Tibial nerve (tissue), 4 donors: ENCODE measurements around the gene NFAM1. TPM values are rescaled to one million over a fixed set of nuclear protein-coding genes. Genes with fewer than 3 reads are reported as not detected.

Source experiments
- DNase-seq, 2 donors: peaks; one replicate each; pipeline ENCODE4 v3.0.0-alpha.2; 2019; ENCODE audit warnings: low spot score in 2 of 2
- H3K27ac ChIP-seq, 4 donors: fragments of 200-600 bp; sonication (generic) in 3 of 4; one replicate each; pipeline ENCODE4 v1.5.1; 2017 to 2019; ENCODE audit warnings: mild to moderate bottlenecking in 1 of 4
- H3K27me3 ChIP-seq, 2 donors: fragments of 200-600 bp; sonication (generic) in 1 of 2; one replicate each; pipeline versions ENCODE4 v1.5.1 to v1.6.0; 2017 to 2019
- H3K36me3 ChIP-seq, 3 donors: fragments of 200-600 bp; sonication (generic); one replicate each; pipeline ENCODE4 v1.5.1; 2018 to 2019
- H3K4me1 ChIP-seq, 4 donors: fragments of 200-600 bp; sonication (generic) in 3 of 4; one replicate each; pipeline ENCODE4 v1.5.1; 2017 to 2019
- H3K4me3 ChIP-seq, 4 donors: fragments of 200-600 bp; sonication (generic) in 3 of 4; one replicate each; pipeline ENCODE4 v1.5.1; 2017 to 2019; ENCODE audit warnings: mild to moderate bottlenecking in 1 of 4, moderate library complexity in 1 of 4
- H3K9me3 ChIP-seq, 4 donors: fragments of 200-600 bp; sonication (generic) in 3 of 4; one replicate each; pipeline ENCODE4 v1.5.1; 2017 to 2019
- EP300 ChIP-seq, 2 donors: sonication (generic); formaldehyde crosslinking; IDR thresholded peaks; one replicate each; pipeline ENCODE4 v1.6.1; 2017; ENCODE audit warnings: antibody characterized with exemption in 2 of 2, mild to moderate bottlenecking in 1 of 2
- POLR2A ChIP-seq, 2 donors: fragments of 450-650 bp; IDR thresholded peaks; one replicate each; pipeline ENCODE4 v1.6.1; 2017; ENCODE audit warnings: antibody characterized with exemption in 2 of 2, mild to moderate bottlenecking in 2 of 2, moderate library complexity in 2 of 2
- WGBS, 2 donors: methylation state at CpG; one replicate each; pipeline ENCODE4 v1.1.5; 2018; 5-methylcytosine and 5-hydroxymethylcytosine counted together
- total RNA-seq, 4 donors: library from RNA; depleted of rRNA; stranded (reverse); fragments of >200 nt; gene quantifications; one replicate each; pipeline ENCODE4 v1.1.0, GENCODE V29; 2016
- TF ChIP-seq, protein P1 (sequence below), 5 experiments: fragments of 200-600 bp in 3 of 5; fragments of 450-650 bp in 2 of 5; sonication (generic) in 3 of 5; IDR thresholded peaks; one replicate each; pipeline ENCODE4 v1.5.1; 2016 to 2019; ENCODE audit warnings: antibody characterized with exemption in 5 of 5, mild to moderate bottlenecking in 3 of 5, moderate library complexity in 2 of 5

Gene NFAM1
- total RNA-seq, 4 donors from 2014 or later: 1.8 to 2.8 (median 2.2) TPM

DNA sequence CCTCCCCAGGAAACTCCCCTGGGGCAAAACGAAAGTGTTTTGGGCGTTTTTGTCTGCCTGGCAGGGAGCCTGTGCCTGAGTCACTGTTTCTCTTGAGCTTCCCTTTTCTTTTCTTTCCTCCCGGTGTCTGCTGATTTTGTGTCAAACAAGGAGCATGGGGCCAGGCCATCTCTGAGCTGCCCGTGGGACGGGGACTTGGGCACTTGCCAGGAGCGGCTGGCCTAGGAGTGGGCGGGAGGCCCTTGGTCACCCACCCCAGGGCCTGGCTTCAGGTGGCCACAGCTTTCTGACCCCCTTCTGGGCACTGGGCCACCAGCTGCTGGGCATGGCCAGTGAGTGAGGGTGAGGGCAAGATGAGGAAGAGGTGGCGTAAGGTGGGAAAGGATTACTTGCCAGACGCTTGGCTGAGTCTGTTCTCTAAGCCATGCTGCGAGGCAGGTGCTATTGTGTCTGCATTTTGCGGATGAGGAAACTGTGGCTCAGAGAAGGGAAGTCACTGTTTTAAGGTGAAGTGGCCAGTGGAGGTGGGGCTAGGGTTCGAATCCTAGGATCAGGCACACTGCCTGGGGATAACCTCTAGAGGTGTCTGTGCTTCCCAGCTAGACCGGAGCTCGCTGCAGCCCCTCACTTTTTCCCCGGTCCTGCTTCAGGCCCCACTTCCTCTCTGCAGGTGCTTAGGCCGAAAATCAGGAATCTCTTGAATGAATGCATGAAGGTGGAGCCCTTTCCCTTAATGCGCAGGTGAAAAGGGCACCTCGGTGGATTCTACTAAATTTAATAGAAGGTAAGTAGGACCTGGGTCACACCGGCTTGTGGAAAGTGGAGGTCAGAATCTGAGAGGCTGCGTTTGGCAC is 7.8 kb upstream of the NFAM1 start:
- Histone ChIP-seq H3K9me3 (no peaks in the 10 kb centered on the region), H3K36me3 (no peaks in the 10 kb centered on the region), H3K27ac (peak overlapping the region in 3 of 4 donors; percentile 18 to 65 (median 45)), H3K4me1 (peaks cover 0 to 39% (median 22%) of the 10 kb centered on the region in 4 donors), H3K4me3 (peak overlapping the region in 1 of 4 donors; percentile 5), H3K27me3 (no peaks in the 10 kb centered on the region)
- DNase-seq: peak in 1 of 2 donors; percentile 40
- TF ChIP-seq, protein P1, sequence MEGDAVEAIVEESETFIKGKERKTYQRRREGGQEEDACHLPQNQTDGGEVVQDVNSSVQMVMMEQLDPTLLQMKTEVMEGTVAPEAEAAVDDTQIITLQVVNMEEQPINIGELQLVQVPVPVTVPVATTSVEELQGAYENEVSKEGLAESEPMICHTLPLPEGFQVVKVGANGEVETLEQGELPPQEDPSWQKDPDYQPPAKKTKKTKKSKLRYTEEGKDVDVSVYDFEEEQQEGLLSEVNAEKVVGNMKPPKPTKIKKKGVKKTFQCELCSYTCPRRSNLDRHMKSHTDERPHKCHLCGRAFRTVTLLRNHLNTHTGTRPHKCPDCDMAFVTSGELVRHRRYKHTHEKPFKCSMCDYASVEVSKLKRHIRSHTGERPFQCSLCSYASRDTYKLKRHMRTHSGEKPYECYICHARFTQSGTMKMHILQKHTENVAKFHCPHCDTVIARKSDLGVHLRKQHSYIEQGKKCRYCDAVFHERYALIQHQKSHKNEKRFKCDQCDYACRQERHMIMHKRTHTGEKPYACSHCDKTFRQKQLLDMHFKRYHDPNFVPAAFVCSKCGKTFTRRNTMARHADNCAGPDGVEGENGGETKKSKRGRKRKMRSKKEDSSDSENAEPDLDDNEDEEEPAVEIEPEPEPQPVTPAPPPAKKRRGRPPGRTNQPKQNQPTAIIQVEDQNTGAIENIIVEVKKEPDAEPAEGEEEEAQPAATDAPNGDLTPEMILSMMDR (IDR thresholded peaks at IDR 0.05): no peak
- peak in 1 of 2 donors; percentile 15 for TF ChIP-seq EP300 (IDR thresholded peaks at IDR 0.05)
- 61% methylated on average over 20 of the region's 20 CpGs for WGBS, 2 donors

DNA sequence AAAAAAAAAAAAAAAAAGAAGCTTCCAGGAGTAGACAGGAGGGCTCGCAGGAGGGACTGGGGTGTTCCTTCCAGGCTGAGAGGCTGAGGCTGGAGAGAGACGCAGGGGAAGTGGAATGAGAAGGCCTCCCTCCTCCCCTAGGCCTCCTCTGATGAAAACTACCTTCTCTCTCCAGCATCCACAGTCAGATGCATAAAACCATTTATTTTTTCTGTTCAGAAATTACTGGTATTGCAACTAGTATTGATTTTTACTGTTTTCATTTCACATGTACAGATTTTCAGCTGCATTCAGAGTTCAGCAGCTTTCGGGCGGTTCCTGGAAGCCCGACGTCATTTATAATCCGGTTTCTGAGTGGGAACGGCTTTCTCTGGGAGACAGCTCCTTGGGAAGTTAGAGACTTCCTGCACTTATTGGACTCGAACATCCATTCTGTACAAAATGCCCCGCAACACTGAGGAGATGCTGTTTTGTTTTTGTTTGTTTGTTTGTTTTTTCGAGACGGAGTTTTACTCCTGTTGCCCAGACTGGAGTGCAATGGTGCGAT is 6.9 kb upstream of the NFAM1 start:
- TF ChIP-seq EP300 (IDR thresholded peaks at IDR 0.05) (no peak), POLR2A (IDR thresholded peaks at IDR 0.05) (no peak)
- TF ChIP-seq, protein P1 (IDR thresholded peaks at IDR 0.05): no peak
- Histone ChIP-seq H3K27me3 (no peaks in the 10 kb centered on the region), H3K4me3 (no peak overlapping the region), H3K27ac (peak overlapping the region in 1 of 4 donors; percentile 18), H3K4me1 (peaks cover 0 to 35% (median 12%) of the 10 kb centered on the region in 4 donors), H3K36me3 (no peaks in the 10 kb centered on the region), H3K9me3 (no peaks in the 10 kb centered on the region)
- WGBS, 2 donors: 70 to 71% methylated on average over 13 of the region's 13 CpGs
- DNase-seq: no peak

DNA sequence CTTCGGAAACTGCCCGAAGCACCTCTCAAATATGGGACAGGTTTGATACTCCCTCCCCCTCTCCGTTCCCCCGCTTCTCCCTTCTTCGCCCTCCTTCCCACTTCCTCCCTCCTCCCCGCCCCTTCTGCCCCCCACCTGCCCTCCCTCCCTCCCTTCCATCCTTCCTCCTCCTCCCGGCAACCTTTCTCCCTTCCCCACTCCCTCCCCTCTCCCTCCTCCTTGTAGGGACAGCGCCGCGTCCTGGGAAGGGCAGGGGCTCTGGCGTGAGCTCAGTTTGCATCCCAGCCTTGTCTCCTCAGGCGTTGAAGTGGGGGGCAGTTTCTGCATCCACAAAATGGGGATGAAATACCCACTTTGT is 6.1 kb upstream of the NFAM1 start:
- WGBS, 2 donors: 24 to 45% methylated on average over 10 to 11 of the region's 12 CpGs
- Histone ChIP-seq H3K27me3 (peaks cover 0 to 4% of the 10 kb centered on the region in 2 donors), H3K36me3 (no peaks in the 10 kb centered on the region), H3K4me1 (peaks cover 0 to 28% (median 6%) of the 10 kb centered on the region in 4 donors), H3K9me3 (no peaks in the 10 kb centered on the region), H3K27ac (no peak overlapping the region), H3K4me3 (no peak overlapping the region)
- DNase-seq: no peak
- TF ChIP-seq, protein P1 (IDR thresholded peaks at IDR 0.05): no peak
- no peak for TF ChIP-seq POLR2A (IDR thresholded peaks at IDR 0.05)

DNA sequence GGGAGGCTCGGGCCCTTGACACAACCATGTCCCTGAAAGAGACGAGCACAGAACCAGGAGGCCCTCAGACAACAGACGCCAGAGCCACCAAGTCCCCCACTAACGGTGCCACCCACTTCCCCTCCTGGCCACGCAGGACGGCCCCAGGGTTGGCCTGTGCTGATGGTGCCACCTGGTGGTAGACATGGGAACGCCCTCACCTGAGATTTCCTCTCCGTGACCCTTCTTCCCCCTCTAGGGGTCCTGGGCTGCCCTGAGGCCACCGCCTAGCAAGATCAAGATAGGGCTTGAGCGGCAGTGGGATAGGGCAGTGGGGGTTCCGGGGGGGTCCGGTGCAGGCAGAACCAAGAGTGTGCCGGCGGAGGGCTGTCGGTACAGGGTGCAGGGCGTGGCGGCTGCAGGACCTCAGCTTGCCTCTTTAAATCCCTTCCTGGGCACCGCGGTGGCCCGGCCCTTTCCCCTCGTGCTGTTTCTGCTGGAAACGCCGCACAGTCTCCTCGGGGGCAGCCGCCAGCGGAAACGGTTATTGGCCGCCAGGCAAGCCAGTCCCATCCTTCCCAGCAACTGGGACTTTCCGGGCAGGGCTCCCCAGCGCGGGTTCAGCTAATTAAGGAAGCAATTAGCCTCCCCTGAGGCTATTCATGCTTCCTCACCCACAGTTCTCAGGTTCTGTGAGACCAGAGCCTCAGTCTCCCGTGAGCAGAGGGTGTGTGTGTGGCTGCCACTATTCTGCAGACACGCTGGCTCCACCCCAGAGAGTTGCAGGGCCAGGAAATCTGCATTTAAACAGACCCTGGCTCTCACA is 5.5 kb upstream of the NFAM1 start:
- TF ChIP-seq POLR2A (IDR thresholded peaks at IDR 0.05) (no peak), EP300 (IDR thresholded peaks at IDR 0.05) (peak in 1 of 2 donors; percentile 28)
- TF ChIP-seq, protein P1 (IDR thresholded peaks at IDR 0.05): peak; percentile 92 to 99 (median 98)
- Histone ChIP-seq H3K9me3 (no peaks in the 10 kb centered on the region), H3K4me1 (peaks cover 0 to 28% (median 6%) of the 10 kb centered on the region in 4 donors), H3K27me3 (peaks cover 0 to 10% of the 10 kb centered on the region in 2 donors), H3K4me3 (peak overlapping the region; percentile 19 to 47 (median 42)), H3K36me3 (no peaks in the 10 kb centered on the region), H3K27ac (peak overlapping the region in 2 of 4 donors; percentile 4 to 10)
- peak; percentile 49 to 72 for DNase-seq
- WGBS, 2 donors: 2 to 5% methylated on average over 17 to 20 of the region's 33 CpGs
